BLaER1 (cell line): ENCODE data around the gene ZNF138.
"Not testable (repeated sequence)": the region's sequence is repeated elsewhere in the genome, so short reads cannot be mapped to it uniquely, and the experiment has no call there.

Source experiments
- H3K27ac ChIP-seq: shearing (Covaris generic); formaldehyde crosslinking; 2 replicates; pipeline ENCODE4 v1.8.1; 2022
- H3K27me3 ChIP-seq: shearing (Covaris generic); formaldehyde crosslinking; 2 replicates; pipeline ENCODE4 v1.8.1; 2022
- H3K36me3 ChIP-seq: shearing (Covaris generic); formaldehyde crosslinking; 2 replicates; pipeline ENCODE4 v1.8.1; 2022
- H3K4me1 ChIP-seq: shearing (Covaris generic); formaldehyde crosslinking; 2 replicates; pipeline ENCODE4 v1.8.1; 2022
- H3K4me2 ChIP-seq: shearing (Covaris generic); formaldehyde crosslinking; 2 replicates; pipeline ENCODE4 v1.8.1; 2022
- H3K4me3 ChIP-seq: shearing (Covaris generic); formaldehyde crosslinking; 2 replicates; pipeline ENCODE4 v1.8.1; 2022
- H3K9ac ChIP-seq: shearing (Covaris generic); formaldehyde crosslinking; 2 replicates; pipeline ENCODE4 v1.8.1; 2022
- H3K9me3 ChIP-seq: shearing (Covaris generic); formaldehyde crosslinking; 2 replicates; pipeline ENCODE4 v1.8.1; 2022
- H4K20me1 ChIP-seq: shearing (Covaris generic); formaldehyde crosslinking; 2 replicates; pipeline ENCODE4 v1.8.1; 2022
- Cebpa-rat ChIP-seq: shearing (Covaris generic); IDR thresholded peaks from 2 replicates; pipeline ENCODE4 v1.8.1; 2022

The ZNF138 gene

GRCh38 chr7:64787295-64787694, 6.9 kb upstream of the ZNF138 start:
- Histone ChIP-seq H3K36me3 (no peaks in the 10 kb centered on the region), H3K9me3 (no peaks in the 10 kb centered on the region), H3K4me3 (no peak overlapping the region), H3K27me3 (no peaks in the 10 kb centered on the region), H3K9ac (no peak overlapping the region), H4K20me1 (no peaks in the 10 kb centered on the region), H3K27ac (no peak overlapping the region), H3K4me1 (no peaks in the 10 kb centered on the region), H3K4me2 (no peak overlapping the region)
- TF ChIP-seq Cebpa-rat: no peak

GRCh38 chr7:64789241-64789640, 5.0 kb upstream of the ZNF138 start:
- H4K20me1 ChIP-seq, H3K4me2 ChIP-seq, H3K36me3 ChIP-seq, H3K4me1 ChIP-seq, H3K9ac ChIP-seq, H3K27ac ChIP-seq, H3K4me3 ChIP-seq, H3K27me3 ChIP-seq, H3K9me3 ChIP-seq: not testable (repeated sequence)

GRCh38 chr7:64793106-64793755, 997 bp upstream of the ZNF138 start:
- Histone ChIP-seq H3K9me3 (peaks cover 19% of the 10 kb centered on the region; the same call in 1 of the 2 replicates), H3K4me2 (no peak overlapping the region; the same call in 1 of the 2 replicates), H3K4me1 (peaks cover 18% of the 10 kb centered on the region), H3K4me3 (no peak overlapping the region), H3K27me3 (no peaks in the 10 kb centered on the region), H3K36me3 (peaks cover 19% of the 10 kb centered on the region), H3K9ac (no peak overlapping the region), H4K20me1 (peaks cover 17% of the 10 kb centered on the region; the same call in 1 of the 2 replicates), H3K27ac (no peak overlapping the region)
- TF ChIP-seq Cebpa-rat: no peak

- peak overlapping the region; percentile 86 for H3K27ac ChIP-seq
- peaks cover 38% of the 10 kb centered on the region for H3K9me3 ChIP-seq
- no peak for TF ChIP-seq Cebpa-rat
Observed at GRCh38 chr7:64795176-64795575, 948 bp downstream of the ZNF138 start.

GRCh38 chr7:64799169-64799568, 4.9 kb downstream of the ZNF138 start:
- not testable (repeated sequence) for H3K27ac ChIP-seq, H3K4me3 ChIP-seq, H3K9ac ChIP-seq, H3K27me3 ChIP-seq, H3K4me2 ChIP-seq
- peaks cover 17% of the 10 kb centered on the region; the same call in 1 of the 2 replicates for H4K20me1 ChIP-seq
- H3K36me3 ChIP-seq: peaks cover 76% of the 10 kb centered on the region
- H3K9me3 ChIP-seq: peaks cover 67% of the 10 kb centered on the region
- H3K4me1 ChIP-seq: peaks cover 14% of the 10 kb centered on the region

More at GRCh38 chr7:64795176-64795575, 948 bp downstream of the ZNF138 start:
- peaks cover 18% of the 10 kb centered on the region for H3K4me1 ChIP-seq
- H3K9ac ChIP-seq: peak overlapping the region; percentile 88
- H4K20me1 ChIP-seq: peaks cover 17% of the 10 kb centered on the region; the same call in 1 of the 2 replicates
- H3K27me3 ChIP-seq: no peaks in the 10 kb centered on the region
- peaks cover 38% of the 10 kb centered on the region for H3K36me3 ChIP-seq
- peak overlapping the region; percentile 83 for H3K4me2 ChIP-seq
- H3K4me3 ChIP-seq: peak overlapping the region; percentile 90

GRCh38 chr7:64802699-64803098, 8.5 kb downstream of the ZNF138 start:
- no peak overlapping the region for H3K4me3 ChIP-seq
- peaks cover 88% of the 10 kb centered on the region for H3K9me3 ChIP-seq
- H3K27me3 ChIP-seq: no peaks in the 10 kb centered on the region
- peaks cover 97% of the 10 kb centered on the region for H3K36me3 ChIP-seq
- H3K4me2 ChIP-seq: no peak overlapping the region
- H3K4me1 ChIP-seq: no peaks in the 10 kb centered on the region
- no peaks in the 10 kb centered on the region for H4K20me1 ChIP-seq
- no peak overlapping the region for H3K9ac ChIP-seq
- H3K27ac ChIP-seq: no peak overlapping the region
- no peak for TF ChIP-seq Cebpa-rat

GRCh38 chr7:64807731-64808365, 13.6 kb downstream of the ZNF138 start:
- peaks cover 46% of the 10 kb centered on the region for H3K9me3 ChIP-seq
- no peaks in the 10 kb centered on the region for H3K27me3 ChIP-seq
- peaks cover 74% of the 10 kb centered on the region for H3K36me3 ChIP-seq
- no peak overlapping the region for H3K4me2 ChIP-seq
- H3K4me1 ChIP-seq: no peaks in the 10 kb centered on the region
- no peak overlapping the region for H3K4me3 ChIP-seq
- H3K9ac ChIP-seq: no peak overlapping the region
- no peaks in the 10 kb centered on the region for H4K20me1 ChIP-seq
- TF ChIP-seq Cebpa-rat: no peak
- no peak overlapping the region for H3K27ac ChIP-seq

GRCh38 chr7:64811767-64812166, 17.5 kb downstream of the ZNF138 start:
- H3K9me3 ChIP-seq: peaks cover 16% of the 10 kb centered on the region
- no peak overlapping the region for H3K27ac ChIP-seq
- no peak overlapping the region for H3K4me3 ChIP-seq
- H3K4me2 ChIP-seq: no peak overlapping the region
- no peak overlapping the region for H3K9ac ChIP-seq
- peaks cover 69% of the 10 kb centered on the region for H3K36me3 ChIP-seq
- no peaks in the 10 kb centered on the region for H4K20me1 ChIP-seq
- TF ChIP-seq Cebpa-rat: no peak
- no peaks in the 10 kb centered on the region for H3K27me3 ChIP-seq
- no peaks in the 10 kb centered on the region for H3K4me1 ChIP-seq

- no peaks in the 10 kb centered on the region for H3K4me1 ChIP-seq
- H4K20me1 ChIP-seq: no peaks in the 10 kb centered on the region
- no peak overlapping the region for H3K27ac ChIP-seq
- H3K9me3 ChIP-seq: peaks cover 16% of the 10 kb centered on the region
- H3K27me3 ChIP-seq: no peaks in the 10 kb centered on the region
- H3K36me3 ChIP-seq: peaks cover 40% of the 10 kb centered on the region
- H3K9ac ChIP-seq: no peak overlapping the region
- no peak overlapping the region for H3K4me3 ChIP-seq
- TF ChIP-seq Cebpa-rat: no peak
- H3K4me2 ChIP-seq: no peak overlapping the region
Observed at GRCh38 chr7:64830926-64831325, 36.7 kb downstream of the ZNF138 start.

- no peak overlapping the region for H3K4me3 ChIP-seq
- H3K4me1 ChIP-seq: no peaks in the 10 kb centered on the region
- H3K36me3 ChIP-seq: peaks cover 28% of the 10 kb centered on the region
- TF ChIP-seq Cebpa-rat: no peak
- peaks cover 25% of the 10 kb centered on the region for H3K9me3 ChIP-seq
- H3K27me3 ChIP-seq: no peaks in the 10 kb centered on the region
- H3K4me2 ChIP-seq: no peak overlapping the region
- H3K9ac ChIP-seq: no peak overlapping the region
- no peak overlapping the region for H3K27ac ChIP-seq
- H4K20me1 ChIP-seq: no peaks in the 10 kb centered on the region
Observed at GRCh38 chr7:64832136-64832535, 37.9 kb downstream of the ZNF138 start.
